ENCODE measurements around the gene EIPR1.
"Not testable (repeated sequence)": the region's sequence is repeated elsewhere in the genome, so short reads cannot be mapped to it uniquely, and the experiment has no call there.

EIPR1 gene

GRCh38 chr2:3283876-3284656, 93.6 kb downstream of the EIPR1 start:
- DNase-seq: not testable (repeated sequence)

GRCh38 chr2:3283206-3283605, 94.4 kb downstream of the EIPR1 start:
- DNase-seq: no peak

DNA sequence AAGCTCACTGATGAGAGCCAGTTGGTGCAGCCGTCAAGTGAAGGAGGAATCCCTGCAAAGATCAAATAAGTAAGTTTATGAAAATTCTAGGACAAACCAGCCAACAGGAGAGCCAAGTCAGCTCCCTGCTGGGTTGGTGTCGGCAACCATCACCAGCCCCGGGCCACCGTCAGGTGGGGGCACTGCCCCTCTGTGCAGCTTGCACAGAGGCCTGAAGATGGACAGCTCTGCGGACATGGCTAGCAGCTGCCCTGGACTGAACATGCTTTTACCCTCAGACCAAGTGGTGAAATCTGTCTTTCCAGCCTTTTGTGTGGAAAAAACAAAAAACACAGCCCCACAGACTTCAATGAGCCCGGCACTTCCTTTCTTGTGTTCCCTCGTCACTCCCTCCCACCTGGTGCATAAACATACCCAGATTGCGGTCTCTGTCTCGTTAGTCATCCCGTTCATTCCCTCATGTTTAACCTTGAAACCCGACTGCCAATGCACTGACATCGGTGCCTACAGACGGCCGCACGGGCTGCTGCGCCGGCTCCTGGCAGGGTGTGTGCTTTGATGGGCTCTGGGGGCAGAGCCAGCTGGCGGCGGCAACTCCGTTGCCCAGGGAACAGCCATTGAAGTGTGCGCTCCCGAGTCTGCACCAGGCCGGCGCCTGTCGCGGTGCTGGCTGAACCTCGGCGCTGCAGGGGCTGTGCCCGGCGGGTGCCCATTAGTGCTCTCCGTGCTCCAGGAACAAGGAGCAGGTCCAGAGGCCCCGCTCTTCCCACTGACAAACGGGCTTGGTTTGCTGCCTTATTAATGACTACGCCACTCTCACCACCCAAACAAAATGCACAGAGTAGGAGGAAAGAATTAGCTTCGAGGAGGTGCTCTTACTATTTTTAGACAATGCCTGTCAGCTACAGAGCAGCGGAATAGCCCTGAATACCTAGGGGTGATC, 95.3 kb downstream of the EIPR1 start:
- peak; percentile 12 for DNase-seq

- DNase-seq: no peak
Measured at GRCh38 chr2:3280683-3281520, 96.7 kb downstream of the EIPR1 start.

- DNase-seq: no peak
Measured at GRCh38 chr2:3280197-3280596, 97.4 kb downstream of the EIPR1 start.

- no peak for DNase-seq
Measured at GRCh38 chr2:3279236-3279960, 98.2 kb downstream of the EIPR1 start.

GRCh38 chr2:3278521-3279218, 98.9 kb downstream of the EIPR1 start:
- DNase-seq: no peak

DNA sequence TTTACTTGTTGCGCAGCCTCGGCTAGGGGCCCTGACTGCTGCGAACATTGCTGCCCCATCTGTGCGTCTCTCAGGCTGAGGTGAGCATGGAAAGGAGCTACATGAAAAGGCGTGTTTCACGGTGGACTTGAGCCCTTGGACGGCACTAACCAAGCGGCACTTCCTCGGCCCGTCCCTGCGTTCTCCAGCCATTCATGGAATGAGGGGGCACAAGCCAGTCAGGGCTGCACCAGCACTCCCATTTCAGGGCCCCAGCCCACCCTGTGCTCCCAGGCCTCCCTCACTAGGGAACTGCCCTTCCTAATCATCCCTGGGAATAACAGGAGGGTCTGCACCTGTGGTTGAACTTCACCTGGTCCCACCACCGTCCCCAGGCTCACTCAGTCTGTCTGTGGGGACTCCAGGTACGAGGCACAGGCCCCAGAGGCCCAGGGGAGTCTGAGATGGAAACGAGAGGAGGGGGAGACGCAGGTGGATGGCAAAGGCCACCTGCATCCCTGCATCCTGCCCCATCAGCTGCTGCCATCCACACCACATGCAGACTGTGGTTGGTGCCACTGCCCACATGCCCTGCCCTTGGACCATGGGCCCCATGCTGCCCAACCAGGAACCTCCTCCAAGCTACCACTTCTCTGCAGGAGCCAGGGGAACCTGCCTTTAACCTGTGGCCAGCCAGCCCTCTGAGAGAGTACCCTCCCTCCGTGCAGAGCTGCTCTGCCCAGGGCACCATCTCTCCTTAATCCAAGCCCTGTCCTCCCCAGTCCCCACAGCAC, 99.7 kb downstream of the EIPR1 start:
- DNase-seq: no peak

DNA sequence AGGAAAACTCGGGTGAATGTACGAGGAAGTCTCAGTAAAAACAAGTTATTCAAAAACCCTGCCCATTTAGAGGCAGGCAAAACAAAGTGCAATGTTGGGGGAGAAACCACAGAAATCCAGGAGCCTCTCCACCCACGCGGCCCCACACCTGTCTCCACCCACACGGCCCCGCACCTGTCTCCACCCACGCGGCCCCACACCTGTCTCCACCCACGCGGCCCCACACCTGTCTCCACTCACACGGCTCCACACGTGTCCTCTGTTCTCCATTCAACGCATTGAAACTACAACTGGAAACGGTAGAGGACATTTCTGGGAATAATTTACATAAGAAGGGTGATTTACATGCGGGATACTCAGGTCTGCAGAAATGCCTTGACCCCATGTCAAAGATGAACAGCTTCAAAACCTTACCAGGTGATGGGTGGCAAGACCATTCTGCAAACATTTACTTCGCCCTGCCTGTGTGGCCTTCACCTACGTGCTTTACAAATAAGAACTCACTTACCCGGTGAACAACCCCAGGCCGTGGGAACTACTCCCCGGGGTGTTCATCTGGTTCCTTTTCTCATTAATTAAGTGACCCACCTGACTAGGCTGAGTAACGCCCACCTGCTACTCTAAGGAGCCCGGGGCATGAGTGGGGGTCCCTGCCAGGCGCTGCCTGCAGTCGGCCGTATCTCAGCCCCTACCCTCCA, 100.4 kb downstream of the EIPR1 start:
- no peak for DNase-seq

GRCh38 chr2:3272761-3273160, 104.9 kb downstream of the EIPR1 start:
- DNase-seq: no peak

- no peak for DNase-seq
Measured at GRCh38 chr2:3270095-3270478, 107.5 kb downstream of the EIPR1 start.

DNA sequence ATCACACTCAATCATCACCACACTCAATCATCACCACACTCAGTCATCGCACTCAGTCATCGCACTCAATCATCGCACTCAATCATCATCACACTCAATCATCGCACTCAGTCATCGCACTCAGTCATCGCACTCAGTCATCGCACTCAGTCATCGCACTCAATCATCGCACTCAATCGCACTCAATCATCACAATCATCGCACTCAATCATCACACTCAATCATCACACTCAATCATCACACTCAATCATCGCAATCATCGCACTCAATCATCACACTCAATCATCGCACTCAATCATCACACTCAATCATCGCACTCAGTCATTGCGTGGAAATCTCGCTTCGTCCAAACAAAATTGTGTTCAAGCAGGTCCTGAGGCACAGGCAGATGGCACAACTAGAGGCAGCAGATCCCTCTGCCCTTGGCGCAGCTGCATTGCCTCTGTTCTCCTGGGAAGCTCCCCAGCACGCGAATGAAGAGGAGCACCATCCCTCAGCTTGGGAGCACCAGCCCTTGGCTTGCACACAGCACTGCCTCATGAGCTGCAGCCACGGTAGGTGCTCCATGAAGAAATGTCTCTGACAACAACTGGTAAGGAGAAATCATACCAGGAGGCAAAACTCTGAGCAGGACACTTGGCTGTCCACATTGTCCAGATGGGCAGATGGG, 108.1 kb downstream of the EIPR1 start:
- no peak for DNase-seq

DNA sequence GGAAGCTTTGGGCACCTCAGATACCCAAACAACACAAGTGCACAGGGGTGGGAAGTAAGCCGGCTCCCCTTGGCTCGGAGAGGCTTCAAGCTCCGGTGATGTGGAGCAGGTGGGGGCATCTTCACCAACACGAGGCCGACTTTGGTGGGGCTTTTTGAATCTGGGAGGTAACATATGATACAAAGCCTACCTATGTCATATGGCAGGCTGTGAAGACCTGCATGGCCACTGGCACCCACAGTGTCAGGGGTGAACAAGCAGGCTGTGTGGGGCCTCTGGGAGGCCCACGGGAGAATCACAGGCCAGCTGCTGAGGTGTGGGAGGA, 109.0 kb downstream of the EIPR1 start:
- no peak for DNase-seq

GRCh38 chr2:3267869-3268704, 109.5 kb downstream of the EIPR1 start:
- no peak for DNase-seq

DNA sequence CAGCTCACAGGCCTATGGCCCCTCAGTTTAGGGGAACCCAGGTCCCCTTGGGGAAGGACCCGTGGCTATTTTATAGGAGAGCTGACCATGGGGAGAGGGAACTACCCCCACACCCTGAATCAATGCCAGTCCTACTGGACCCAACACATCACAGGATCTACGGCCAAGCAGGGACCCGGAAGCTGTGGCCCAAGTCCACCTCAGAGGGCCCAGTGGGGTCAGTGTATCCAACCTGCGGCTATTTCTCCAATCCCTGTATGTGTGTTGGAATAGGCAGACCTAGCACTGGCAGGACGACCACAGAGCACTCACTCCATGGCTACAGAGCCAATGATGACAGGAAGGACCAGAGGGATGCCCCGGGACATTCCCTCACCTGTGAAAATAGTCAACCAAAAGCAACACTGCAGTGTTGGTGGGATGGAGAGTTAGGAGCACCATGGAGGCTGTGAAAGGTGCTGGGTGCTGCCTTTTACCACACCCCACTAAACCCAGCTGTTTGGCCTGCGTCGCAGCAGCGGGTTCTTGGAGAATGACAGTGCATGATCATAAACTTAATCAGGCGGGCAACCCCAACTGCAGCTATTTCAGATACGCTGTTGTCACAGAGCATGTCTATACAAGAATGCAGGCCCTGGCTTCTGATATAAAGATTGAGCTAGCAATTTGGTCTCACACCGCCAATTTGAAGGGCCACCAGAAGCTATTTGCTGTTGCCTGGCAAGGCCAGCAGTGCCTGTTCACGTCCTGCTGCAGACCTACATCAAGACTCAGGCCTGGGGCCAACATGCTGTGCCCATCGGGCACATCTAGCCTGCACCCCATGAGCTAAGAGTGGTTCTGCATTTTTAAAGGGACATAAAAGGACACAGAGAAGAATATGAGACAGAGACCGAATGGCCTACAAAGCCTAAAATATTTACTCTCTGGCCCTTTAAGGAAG, 110.4 kb downstream of the EIPR1 start:
- DNase-seq: no peak

DNA sequence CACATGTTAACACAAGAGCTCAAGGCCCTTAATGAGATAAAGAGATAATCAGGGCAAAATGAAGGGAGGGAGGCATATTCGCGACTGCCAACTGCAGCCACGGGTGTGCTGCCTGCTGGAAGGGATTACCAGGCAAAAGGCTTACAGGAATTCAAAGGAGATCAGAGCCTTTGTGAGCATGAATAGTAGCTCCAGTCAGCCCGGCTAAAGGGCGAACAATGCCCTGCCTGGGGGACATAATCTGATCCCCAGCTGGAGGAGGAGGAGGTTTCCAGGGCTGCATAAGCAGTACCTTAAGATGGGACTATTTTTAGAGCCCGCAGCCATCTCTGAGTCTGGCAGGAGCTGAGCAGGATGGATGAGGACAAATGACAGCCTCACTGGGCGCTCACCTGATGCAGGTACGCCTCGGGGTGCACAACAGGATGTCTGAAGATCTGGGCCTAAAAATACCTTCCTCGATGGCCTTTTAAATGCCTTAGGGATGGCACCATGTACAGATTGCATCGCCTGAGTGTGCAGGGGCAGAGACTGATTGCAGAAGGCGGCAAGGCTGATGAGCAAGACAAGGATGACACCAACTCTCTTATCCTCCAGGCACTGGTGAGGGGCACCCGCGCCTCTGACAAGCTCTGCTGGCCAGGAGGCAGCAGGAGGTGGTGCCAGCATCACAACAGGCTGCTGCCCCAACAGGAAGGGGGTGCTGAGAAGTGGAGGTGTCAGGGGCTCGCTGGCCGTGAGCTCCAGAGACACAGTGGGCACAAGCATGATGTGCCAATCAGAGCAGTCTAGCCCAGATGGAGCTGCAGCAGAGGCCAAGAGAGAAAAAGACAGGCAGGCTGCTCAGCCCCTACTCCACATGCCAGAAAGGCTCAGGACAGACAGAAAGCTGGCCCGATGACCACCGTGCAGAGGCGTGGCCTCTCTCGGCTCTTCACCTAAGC, 111.4 kb downstream of the EIPR1 start:
- no peak for DNase-seq

DNA sequence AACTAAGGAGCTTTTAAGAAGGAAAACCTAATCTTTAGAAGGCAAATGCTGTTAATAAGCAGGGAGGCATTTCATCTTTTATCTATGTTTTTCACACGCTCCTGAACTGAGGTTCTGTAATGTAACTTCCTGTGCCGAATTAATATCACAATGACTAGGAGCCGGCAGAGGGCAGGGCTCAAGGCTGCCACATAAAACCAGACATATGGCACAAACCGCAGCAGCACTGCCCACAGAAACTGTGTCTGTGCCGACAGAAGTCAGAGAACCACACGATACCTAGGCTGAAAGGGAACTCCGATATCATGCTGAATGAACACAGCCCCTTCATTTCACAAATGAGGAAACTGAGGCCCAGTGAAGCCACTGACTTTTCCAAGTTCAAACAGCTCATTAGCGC, 112.1 kb downstream of the EIPR1 start:
- no peak for DNase-seq

Measured in fibroblast of skin of right quadriceps (primary cell).